Prostate gland (tissue), 2 donors: ENCODE results near the gene CHCHD1. TPM values are rescaled to one million over a fixed set of nuclear protein-coding genes. Genes with fewer than 3 reads are reported as not detected.
A peak's percentile ranks its signal among the peaks of the same experiment; 100 is the strongest.

ENCODE experiments used
- DNase-seq: peaks from one replicate; pipeline ENCODE4 v3.0.0-alpha.2; 2019; ENCODE audit warnings: low spot score
- H3K27ac ChIP-seq, 2 donors: fragments of 200-600 bp; sonication (generic); 2 replicates each; pipeline ENCODE4 v1.5.1; 2017 to 2019
- H3K27me3 ChIP-seq: fragments of 200-600 bp; sonication (generic); replicated peaks from 2 replicates; pipeline ENCODE4 v1.5.1; 2019; ENCODE audit not compliant: insufficient read depth
- H3K36me3 ChIP-seq, 2 donors: fragments of 200-600 bp; sonication (generic); 1 replicate in 1 of 2; 2 replicates in 1 of 2; pipeline versions ENCODE4 v1.5.1 to v1.8.1; 2017 to 2019
- H3K4me1 ChIP-seq: fragments of 200-600 bp; sonication (generic); replicated peaks from 2 replicates; pipeline ENCODE4 v1.5.1; 2019
- H3K4me3 ChIP-seq, 2 donors: fragments of 200-600 bp; sonication (generic); 2 replicates each; pipeline ENCODE4 v1.5.1; 2017 to 2019
- H3K9me3 ChIP-seq: fragments of 200-600 bp; sonication (generic); 2 replicates; pipeline ENCODE4 v1.5.1; 2017
- POLR2A ChIP-seq: fragments of 450-650 bp; IDR thresholded peaks from one replicate; pipeline ENCODE4 v1.6.1; 2016; ENCODE audit warnings: antibody characterized with exemption, mild to moderate bottlenecking
- POLR2AphosphoS5 ChIP-seq: sonication (generic); formaldehyde crosslinking; IDR thresholded peaks from one replicate; pipeline ENCODE4 v1.6.1; 2017; ENCODE audit warnings: antibody characterized with exemption
- WGBS: methylation state at CpG from one replicate; pipeline ENCODE4 v1.1.5; 2018; 5-methylcytosine and 5-hydroxymethylcytosine counted together
- intact Hi-C: fragments of 100-400 bp; cut with DNase I; formaldehyde crosslinking; loops from one replicate; pipeline ENCODE4 v1.14.2; 2022
- total RNA-seq, 2 donors: library from RNA; depleted of rRNA; stranded (reverse); fragments of >200 nt; gene quantifications; one replicate each; pipeline ENCODE4 v1.1.0, GENCODE V29; 2016
- TF ChIP-seq, protein P1 (sequence below), 4 experiments: fragments of 200-600 bp in 2 of 4; fragments of 450-650 bp in 2 of 4; sonication (generic) in 2 of 4; IDR thresholded peaks; 1 replicate in 3 of 4; 2 replicates in 1 of 4; pipeline ENCODE4 v1.5.1; 2016 to 2019; ENCODE audit warnings: antibody characterized with exemption in 4 of 4, mild to moderate bottlenecking in 2 of 4, moderate library complexity in 2 of 4

The CHCHD1 gene
- total RNA-seq, 2 donors from 2014 or later = 33.2 to 55.6 TPM

DNA sequence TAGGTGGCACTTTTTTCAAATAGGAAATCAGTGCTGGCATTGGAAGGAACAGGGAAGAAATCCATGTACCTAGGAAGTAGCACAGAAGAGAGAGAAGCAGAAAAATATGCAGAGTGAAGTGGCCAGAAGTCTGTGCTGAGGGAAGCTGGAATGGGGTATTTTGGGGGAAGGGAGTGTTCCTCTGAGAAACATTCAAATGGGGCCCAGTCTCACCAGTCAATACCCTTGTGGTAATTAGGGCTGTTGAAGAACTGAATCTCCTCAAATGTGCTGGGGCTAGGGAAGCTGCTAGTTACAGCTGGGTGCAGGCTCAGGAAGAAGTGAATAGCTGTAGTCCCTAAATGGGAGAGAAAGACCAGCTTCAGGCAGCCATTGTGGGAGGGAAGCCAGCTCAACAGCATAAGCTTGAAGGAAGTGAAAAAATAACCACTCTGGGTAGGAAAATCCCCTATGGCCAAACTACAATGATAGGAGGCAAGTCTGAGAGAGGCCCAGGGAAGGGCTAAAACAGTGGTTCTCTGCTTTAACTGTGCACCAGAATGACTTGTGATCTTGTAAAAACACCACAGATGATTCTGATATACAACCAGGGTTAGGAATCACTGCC is 21.9 kb downstream of the CHCHD1 start:
- H3K27ac ChIP-seq = peak overlapping the region in 1 of 2 donors; percentile 0
- no peak overlapping the region for H3K4me3 ChIP-seq
- H3K9me3 ChIP-seq = no peaks in the 10 kb centered on the region
- peaks cover 6% of the 10 kb centered on the region for H3K4me1 ChIP-seq
- intact Hi-C loops = no loop called here
- DNase-seq = no peak
- H3K36me3 ChIP-seq = peaks cover 9 to 20% of the 10 kb centered on the region in 2 donors
- TF ChIP-seq POLR2AphosphoS5 = no peak
- TF ChIP-seq, protein P1, sequence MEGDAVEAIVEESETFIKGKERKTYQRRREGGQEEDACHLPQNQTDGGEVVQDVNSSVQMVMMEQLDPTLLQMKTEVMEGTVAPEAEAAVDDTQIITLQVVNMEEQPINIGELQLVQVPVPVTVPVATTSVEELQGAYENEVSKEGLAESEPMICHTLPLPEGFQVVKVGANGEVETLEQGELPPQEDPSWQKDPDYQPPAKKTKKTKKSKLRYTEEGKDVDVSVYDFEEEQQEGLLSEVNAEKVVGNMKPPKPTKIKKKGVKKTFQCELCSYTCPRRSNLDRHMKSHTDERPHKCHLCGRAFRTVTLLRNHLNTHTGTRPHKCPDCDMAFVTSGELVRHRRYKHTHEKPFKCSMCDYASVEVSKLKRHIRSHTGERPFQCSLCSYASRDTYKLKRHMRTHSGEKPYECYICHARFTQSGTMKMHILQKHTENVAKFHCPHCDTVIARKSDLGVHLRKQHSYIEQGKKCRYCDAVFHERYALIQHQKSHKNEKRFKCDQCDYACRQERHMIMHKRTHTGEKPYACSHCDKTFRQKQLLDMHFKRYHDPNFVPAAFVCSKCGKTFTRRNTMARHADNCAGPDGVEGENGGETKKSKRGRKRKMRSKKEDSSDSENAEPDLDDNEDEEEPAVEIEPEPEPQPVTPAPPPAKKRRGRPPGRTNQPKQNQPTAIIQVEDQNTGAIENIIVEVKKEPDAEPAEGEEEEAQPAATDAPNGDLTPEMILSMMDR (IDR thresholded peaks at IDR 0.05) = no peak
- no peak for TF ChIP-seq POLR2A
- no peaks in the 10 kb centered on the region for H3K27me3 ChIP-seq

DNA sequence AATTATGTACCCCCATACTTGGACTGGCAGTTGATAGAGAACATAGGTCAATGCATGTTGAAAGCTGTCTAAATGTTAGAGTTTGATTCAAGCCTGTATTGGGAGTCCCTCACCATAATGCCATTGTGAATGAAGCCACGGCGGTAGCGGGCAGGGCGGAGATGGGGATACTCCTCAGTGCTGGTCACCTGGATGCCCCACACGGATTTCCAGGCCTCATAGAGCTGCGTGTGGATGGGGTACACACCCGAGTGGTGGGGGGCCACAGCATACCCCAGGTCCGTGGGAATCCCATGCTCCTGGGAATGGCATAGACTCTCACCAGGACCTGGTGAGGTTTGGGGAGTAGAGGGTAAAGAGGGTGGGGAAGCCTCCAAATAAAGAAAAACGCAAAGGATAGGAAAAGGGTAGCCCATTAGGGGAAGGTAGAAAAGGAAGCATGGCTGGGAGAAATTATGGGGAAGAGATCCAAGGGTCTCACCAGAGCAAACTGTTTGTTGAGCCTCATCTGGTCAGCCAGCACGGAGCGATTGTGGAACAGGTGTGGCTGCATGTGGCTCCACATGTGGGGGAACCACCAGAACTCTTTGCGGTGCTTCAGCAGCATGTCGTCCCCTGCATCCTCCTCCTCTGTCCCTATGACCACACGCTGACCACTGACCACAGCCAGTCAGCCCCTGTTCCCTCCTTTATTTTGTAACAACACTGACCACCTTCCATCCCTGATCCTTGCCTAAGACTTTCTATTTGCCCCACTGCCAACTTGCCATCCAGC is 24.5 kb downstream of the CHCHD1 start:
- Histone ChIP-seq H3K27ac (no peak overlapping the region), H3K4me3 (no peak overlapping the region), H3K27me3 (no peaks in the 10 kb centered on the region), H3K36me3 (peaks cover under 1 to 20% of the 10 kb centered on the region in 2 donors), H3K4me1 (peaks cover 6% of the 10 kb centered on the region), H3K9me3 (no peaks in the 10 kb centered on the region)
- no peak for DNase-seq
- intact Hi-C loops = no loop called here
- whole genome bisulfite sequencing = 94% methylated on average over 14 of the region's 14 CpGs
- TF ChIP-seq, protein P1 (IDR thresholded peaks at IDR 0.05) = no peak
- no peak for TF ChIP-seq POLR2AphosphoS5
- TF ChIP-seq POLR2A = no peak

DNA sequence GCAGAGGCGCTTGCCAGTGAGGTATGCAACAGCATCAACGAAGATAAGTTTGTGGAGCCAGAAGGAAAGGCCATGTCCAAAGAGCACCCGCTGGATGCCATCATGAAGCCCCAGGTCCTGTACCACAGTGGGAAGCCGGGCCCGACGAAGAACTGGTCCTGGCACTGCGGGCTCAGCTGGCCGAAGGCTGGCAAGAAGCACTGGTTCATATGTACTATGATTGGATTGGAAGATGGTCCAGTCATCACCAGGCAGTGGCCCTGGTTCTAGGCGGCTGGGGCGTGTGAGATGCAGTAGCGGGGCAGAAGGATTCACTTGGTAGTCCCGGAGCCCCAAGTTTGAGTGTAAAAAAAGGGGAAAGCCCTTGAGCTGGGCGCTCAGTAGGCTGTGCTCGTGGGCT is 25.6 kb downstream of the CHCHD1 start:
- Histone ChIP-seq H3K4me3 (no peak overlapping the region), H3K4me1 (peaks cover 6% of the 10 kb centered on the region), H3K27ac (no peak overlapping the region), H3K9me3 (no peaks in the 10 kb centered on the region), H3K36me3 (peaks cover 0 to 20% of the 10 kb centered on the region in 2 donors), H3K27me3 (no peaks in the 10 kb centered on the region)
- DNase-seq = no peak
- no peak for TF ChIP-seq POLR2A
- TF ChIP-seq, protein P1 (IDR thresholded peaks at IDR 0.05) = no peak
- intact Hi-C loops = no loop called here
- 93% methylated on average over 14 of the region's 14 CpGs for WGBS

DNA sequence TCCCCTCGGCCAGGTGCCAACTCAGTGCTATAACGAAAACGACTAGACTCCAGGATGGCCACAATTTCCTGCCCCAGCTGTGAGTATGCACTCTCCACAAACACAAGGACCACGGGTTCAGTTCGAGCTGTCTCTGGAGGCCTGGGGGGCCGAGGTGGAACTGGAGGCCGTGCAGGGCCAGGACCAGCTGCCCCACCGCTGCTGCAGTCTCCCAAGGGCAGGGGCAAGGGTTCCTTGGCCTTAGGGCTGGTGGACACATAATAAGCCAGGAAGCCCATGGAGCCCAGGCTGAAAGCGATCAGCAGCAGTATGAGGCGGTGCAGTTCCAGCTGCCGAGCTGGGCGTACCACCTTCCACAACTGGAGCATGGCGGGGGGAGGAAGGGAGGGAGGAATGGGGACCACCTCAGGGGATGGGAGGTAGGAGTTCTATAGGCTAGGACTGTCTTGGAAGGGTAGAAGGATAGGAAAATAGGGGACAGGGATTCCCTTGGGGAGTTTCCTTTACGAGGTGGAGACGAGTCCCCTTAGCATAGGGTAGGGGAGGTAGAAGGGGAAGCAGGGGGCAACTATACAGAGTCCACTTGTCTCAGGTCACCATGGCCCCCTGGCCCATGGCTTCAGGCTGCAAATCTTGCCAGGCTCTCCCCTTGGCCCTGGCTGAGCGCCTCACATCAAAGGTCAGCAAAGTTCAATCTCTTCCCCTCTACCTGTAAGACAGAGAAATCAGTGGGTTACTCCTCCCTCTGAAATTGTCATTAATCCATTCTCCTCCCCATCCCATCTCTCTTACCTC is 26.4 kb downstream of the CHCHD1 start:
- peaks cover under 1% of the 10 kb centered on the region for H3K4me1 ChIP-seq
- no peaks in the 10 kb centered on the region for H3K9me3 ChIP-seq
- no peaks in the 10 kb centered on the region for H3K27me3 ChIP-seq
- 88% methylated on average over 12 of the region's 16 CpGs for WGBS
- DNase-seq = no peak
- H3K27ac ChIP-seq = no peak overlapping the region
- TF ChIP-seq POLR2AphosphoS5 (no peak), POLR2A (no peak)
- TF ChIP-seq, protein P1 (IDR thresholded peaks at IDR 0.05) = no peak
- H3K36me3 ChIP-seq = peaks cover 0 to 20% of the 10 kb centered on the region in 2 donors
- intact Hi-C loops = no loop called here
- no peak overlapping the region for H3K4me3 ChIP-seq
